HG02678 (cell line): Measurements from ENCODE around the gene CDH4.

Experiments used
- ATAC-seq: cut with Tn5 transposase; IDR thresholded peaks from one replicate; pipeline ENCODE4 v1.9.1; 2021; ENCODE audit warnings: mild to moderate bottlenecking, moderate library complexity; ENCODE audit not compliant: unreplicated experiment

Gene CDH4

DNA sequence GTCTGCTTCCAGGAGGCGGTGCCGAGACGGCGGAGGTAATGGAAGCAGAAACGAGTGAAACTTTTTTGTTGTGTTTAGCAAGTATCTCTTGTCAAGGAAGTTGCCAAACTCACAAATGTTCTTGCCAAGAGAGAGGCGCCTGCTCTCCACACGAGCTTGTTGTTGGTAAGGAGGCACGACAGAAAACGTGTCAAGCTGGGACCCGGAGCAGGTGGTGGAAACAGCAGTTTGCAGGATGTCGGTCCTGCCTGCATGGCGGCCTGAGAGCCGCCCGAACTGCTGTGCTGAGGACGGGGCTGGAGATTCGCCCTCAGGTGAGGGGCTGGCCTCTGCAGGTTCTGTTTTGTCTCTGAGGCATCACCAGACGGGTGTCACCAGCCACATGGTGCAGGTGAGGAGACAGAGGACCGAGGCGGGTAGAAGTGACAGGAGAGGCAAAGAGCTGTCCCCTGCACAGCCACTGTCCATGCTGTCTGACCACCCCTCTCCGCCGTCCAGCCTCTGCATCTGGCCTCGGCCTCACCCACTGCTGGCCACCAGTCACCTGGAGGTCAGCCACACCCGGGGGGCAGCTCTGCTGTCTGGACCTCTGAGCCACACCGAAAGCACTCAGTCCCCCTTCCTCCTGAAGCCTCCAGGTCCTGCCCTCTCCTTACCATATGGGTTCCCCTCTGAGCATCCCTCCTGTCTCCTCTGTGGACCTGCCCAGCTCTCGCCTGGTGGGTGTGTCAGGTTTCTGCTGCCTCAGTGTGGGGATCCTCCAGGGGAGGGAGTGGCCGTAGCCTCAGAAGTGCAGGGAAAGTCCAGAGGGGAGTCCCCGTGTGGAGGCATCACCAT, 552.1 kb downstream of the CDH4 start:
- no peak for ATAC-seq

DNA sequence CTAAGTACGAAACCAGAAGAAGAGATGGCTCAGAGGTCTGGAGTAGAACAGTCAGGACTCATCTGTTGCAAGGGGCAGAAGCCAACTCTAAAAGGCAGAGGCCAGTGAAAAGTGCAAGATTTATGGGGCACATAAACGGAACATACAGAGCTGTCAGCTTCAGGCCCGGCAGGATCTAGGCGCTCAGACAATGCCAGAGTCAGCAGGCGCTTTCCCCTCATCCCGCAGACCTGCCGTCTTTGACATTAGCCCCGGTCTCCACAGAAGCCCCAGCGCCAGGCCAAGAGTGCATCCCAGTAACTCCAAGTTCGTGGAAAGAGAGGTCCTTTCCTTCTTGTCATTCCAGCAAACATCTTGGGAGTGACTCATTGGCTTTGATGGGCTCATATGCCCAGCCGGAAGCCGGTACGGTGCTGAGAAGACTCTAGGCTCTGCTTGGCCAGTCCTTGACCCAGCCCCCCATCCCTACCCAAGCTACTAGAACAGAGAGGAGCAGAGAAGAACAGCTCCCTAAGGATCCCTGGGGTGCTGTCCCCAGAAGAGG, 552.8 kb downstream of the CDH4 start:
- ATAC-seq, result no peak

DNA sequence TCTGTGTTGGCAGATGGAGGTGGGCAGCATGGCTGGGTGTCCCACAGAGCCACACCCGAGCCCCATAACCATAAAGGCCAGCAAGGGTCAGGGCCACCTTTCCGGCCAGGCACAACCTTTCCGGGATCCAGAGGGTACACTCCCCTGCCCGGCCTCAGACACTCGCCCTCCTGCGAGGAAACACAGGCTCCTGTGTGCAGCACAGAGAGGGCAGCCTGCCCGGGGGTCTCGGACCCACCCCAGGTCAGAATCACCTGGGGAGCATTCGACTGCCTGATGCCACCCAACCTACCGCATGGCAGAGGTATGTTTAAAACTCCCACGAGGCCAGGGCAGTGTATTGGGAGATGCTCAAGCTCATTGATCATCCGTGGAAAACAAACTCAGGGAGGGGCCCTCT, 553.3 kb downstream of the CDH4 start:
- no peak for ATAC-seq

DNA sequence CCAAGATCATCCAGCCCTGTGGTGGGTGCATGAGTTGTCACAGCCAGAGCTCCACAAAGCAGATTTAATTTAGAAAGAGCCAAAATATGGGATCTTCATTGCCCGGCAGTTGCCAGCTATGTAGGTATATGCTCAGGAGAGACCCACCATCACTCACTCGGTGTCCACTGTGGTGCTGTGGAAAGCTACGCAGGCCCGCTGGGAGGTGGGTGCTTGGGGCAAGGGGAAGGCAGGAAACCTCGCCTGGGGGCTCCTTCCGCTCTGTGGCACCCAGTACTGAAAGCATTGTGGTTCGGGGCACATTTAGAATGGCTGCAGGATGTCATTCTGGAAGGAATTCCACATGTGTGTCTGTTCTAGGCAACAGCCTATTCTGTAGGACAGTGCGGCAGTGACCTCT, 553.7 kb downstream of the CDH4 start:
- ATAC-seq, result no peak

DNA sequence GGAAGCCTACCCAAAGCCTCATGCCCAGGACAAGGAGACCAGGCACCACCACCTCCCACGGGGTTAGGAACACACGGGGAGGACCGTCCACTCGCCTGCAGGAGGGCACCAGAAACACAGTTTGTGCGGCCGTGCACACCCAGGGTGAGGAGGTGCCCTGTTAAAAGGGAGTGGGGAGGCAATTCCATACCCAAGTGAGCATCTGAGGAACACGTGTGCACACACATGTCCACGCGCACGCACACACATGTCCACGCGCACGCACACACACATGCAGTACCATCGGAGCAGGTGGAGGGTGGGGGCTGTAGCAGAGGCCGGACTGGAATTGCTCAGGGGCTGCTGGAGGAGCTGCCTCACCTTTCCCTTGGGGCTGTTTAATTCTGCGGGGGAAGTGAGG, 554.3 kb downstream of the CDH4 start:
- ATAC-seq, result no peak

DNA sequence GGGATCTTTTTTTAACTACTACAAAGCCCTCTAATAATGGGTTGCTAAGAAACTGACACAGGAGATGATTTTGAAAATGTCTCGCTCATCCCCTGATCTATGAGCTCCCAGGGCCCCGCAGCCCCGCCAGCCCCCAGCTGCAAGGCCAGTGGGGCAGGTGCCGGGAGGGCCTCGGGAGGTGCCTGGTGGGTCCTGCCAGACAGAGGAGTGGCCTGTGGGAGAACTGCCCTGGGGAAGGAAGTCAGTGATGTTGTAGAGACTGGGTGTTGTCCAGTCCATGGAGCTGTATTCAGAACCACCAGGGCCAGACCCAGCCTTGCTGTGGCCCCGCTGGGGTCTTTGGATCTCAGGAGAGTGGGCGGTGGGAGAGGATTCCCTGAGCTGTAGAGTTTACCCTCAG, 554.9 kb downstream of the CDH4 start:
- ATAC-seq, result no peak

DNA sequence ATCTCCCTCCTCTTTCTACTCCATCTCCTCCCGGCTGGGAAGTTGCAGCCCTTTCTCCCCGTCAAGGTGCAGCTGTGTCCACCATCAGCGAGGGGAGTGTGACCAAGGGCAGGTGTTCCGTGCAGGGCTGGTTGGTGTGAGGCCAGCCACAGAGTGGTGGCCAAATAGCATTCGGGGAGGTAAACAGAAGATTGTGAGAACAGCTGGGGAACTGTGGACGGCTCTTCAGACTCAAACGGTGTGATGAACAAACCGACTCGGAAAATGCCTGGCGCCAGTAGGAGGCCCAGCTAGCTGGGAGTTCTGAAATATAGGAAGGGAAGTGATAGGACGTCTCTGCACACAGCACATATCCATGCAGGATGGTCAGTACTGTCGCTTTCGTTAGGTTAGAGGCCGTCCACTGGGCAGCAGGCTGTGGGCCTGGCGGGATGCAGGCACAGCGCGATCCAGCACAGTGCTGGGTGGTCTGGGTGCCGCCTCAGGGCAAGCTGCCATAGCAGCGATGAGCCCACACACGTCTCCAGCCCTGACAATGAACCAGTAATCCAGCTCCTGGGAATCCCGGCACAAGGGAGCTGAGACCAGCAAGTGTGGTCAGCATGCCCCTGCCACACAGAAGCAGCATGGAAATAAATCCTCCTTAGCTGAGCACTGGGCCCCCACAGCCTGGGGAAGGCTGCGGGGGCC, 555.6 kb downstream of the CDH4 start:
- no peak for ATAC-seq

DNA sequence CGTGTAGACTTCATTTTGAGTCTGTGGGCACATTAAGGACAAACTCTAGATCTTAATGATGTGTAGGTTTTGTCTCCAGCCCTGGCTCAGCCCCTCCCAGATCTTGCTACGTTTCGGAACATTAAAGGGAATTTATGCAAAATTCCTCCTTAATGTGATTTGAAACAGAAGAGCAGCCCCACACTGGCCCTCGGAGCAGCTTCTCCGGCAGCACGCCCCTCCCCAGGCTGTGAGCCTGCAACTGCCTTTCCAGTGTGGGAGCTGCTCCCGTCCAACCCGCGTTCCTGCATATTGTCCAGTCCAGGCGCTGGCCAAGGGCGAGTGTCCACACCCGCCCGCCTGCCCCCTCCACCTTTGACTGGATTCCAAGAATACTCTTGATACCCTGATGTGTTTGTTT, 556.4 kb downstream of the CDH4 start:
- ATAC-seq, result no peak

DNA sequence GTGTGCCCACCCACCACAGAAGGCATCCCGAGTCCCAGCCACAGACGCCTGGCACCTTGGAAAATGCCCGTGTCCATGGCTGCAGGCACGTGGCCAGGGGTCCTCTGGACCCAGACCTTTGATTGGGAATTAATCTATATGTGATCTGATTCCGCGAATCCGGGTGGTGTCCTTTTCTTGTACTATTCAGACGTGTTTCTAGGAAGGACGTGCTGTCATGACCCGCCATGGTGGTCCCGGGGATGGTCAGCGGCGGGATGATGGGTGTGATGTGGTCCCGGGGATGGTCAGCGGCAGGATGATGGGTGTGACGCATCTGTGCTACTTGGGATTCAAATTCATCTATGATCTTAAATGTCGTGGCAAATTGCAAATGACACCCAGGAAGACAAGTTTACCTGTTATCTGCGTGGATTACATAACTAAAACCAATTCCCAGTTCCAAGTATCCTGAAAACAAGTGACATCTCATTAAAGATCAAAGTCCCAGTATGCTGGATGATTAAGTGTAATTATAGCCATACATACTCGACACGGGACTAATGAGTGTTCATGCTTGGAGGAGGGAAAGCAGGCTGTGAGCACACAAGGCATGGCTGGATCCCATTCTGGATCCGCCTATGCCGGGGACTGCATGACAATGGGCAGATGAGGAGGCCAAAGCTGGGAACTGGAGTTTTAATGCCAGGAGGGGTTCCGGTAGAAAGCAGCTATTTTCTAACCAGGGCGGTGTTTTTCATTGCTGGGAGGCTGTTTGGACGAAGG, 557.1 kb downstream of the CDH4 start:
- ATAC-seq, result no peak

DNA sequence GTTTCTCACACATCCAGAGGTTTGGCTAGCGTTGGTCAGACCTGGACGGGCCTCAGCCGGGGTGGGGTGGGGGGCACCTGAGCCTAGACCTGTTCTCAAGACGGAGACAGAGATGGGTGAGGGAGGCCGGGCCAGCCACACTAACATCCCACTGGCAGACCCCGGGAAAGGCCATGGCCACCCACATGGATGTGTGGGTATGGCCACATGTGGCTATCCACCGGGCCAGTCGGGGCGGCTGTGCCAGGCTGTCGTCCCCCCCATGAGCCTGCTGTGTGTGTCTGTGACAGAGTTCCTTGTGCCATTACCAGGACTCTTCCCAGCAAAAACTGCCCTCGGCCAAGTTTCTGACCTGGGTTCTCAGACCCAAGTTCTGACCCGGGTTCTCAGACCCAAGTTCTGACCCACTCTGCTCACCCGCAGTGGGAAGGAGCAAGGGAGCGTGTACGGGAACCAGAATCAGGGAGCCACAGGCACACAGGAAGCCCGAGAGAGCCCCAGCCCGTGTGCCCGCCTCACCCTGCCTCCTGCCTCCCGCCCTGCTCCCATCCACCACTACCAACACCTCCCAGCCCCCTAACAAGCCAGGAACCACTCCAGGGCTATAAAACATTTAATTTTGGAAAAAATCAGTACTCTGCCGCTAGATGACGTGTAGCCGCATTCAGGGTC, 558.1 kb downstream of the CDH4 start:
- no peak for ATAC-seq

DNA sequence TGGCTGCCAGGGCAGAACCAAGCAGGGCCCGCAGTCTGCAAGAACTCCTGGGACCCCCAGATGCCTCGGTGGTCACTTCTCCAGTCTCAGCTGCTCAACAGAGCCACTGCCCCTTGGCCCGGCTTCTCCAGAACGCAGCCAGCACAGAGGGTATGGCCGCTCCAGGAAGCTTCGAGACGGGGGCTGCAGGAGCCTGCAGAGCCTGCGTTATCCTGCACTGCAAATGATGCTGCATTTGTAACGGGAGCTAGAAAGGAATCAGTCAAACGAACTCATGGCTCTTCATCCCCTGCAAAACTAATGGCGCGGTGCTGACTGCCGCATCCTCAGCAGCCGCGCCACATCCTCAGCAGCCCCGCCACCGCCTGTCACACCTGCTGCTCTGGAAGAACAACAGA, 558.7 kb downstream of the CDH4 start:
- ATAC-seq, result no peak

DNA sequence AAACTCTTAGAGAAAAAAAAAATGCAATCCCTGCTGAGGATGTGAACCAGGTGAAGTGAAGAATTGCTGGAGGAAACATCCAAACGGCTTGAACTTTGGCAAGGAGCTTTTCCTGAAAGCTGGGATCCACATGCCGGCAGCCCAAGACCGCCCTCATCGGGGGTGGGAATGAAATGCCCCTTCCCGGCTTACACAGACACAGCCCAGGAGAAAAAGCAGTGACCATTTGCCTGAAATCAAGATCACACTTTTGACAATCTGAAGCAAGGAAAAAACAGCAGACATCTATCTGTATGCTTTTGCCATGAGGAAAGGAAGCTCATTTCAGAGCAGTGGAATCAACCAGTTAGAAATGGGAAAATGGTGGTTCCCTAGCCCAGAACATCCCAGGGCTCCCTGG, 559.1 kb downstream of the CDH4 start:
- ATAC-seq, result no peak

DNA sequence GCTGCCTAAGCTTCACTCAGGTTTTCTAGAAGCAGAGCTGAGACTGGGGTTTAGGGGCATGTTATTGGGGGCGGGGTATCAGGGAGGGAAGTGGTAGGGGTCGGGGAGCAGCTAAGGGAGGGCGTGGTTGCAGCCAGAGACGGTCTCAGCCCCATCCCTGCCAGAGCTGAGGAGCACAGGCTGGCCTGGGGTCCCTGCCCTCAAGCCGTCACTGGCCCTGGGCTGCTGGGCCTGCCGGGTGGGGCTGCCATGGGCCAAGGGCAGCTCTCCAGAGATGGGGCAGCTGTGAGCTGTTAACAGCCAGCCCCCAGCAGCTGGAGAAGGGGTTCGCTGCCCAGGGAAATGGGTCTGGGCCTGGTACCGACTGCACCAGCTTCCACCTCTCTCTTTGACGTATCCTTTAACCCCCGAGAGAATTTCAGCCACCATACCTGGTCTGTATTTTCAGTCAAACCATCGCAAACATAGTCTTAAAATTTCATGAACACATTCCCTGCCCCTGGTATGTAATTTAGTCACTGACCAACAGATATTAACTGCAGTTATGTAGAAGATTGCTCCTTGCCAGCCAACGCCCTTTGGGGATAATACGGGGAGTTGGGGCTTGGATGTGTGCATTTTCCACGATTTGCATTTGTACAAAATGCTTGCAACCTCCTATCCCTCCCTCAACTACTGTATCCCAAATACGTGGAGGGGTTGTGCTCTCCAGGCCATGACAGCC, 560.2 kb downstream of the CDH4 start:
- no peak for ATAC-seq

DNA sequence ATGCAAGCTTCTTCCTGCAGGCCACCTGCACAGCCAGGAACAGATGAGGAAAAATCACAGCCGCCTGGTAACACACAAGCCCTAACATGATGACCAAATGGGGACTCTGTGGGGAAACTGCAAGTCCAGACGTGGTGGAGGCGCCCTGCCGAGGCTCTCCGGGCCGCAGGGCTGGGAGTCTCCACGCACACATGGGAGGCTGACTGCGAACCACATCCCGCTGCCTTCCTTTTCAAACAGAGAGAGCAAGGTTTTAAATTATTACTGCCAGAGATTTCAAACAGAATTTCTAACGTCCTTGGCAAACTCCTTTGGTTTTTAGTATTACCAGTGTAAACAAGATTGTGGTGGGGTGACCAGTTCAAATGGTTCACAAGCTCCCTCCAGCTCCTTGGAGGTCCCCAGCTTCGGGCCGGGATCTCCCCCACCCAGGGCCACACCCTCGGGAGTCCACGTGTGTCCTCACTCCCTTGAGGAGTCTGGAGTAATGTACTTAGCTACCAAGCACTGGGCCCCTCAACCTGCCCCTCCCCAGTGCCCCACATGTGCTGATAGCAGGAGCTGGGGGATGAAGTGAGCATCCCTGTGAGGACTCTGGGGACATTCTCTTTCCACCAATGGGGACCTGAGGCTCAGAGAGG, 560.9 kb downstream of the CDH4 start:
- no peak for ATAC-seq

DNA sequence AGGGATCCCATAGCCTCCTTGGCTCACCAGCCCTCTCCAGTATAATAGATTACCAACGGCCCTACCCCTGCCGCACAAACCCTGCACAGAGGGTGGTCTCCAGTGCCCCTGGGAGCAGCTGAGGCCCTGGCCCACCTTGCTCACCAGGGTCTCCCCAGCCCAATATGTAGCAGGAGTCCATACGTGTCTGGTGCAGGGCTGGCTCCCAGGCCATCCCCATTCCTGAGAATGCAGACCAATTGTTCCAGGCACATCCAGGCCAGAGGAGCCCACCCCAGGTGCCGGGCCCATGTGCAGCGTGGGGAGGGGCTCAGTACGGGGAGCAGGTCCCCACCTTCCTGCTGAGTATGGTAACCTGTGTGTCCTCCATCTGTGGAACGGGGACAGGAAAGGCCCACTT, 561.7 kb downstream of the CDH4 start:
- ATAC-seq, result no peak

DNA sequence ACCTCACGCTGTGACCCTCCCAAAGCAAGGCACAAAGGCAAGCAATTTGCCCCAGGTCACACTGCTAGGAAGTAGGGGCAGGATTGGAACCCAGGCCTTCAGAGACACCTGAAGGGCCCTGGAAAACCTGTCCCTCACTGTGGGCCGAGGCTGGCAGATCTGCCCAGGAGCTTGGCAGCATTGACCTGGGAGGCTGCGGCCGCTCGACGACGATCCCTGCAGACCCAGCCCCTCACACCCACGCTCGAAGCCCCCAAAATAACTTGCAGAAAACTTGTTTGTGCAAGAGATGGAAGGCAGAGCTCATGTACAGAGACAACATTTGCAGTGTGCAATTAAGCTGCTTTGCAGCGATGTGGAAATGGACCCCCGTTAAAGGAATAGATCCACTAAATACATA, 562.2 kb downstream of the CDH4 start:
- ATAC-seq, result no peak

DNA sequence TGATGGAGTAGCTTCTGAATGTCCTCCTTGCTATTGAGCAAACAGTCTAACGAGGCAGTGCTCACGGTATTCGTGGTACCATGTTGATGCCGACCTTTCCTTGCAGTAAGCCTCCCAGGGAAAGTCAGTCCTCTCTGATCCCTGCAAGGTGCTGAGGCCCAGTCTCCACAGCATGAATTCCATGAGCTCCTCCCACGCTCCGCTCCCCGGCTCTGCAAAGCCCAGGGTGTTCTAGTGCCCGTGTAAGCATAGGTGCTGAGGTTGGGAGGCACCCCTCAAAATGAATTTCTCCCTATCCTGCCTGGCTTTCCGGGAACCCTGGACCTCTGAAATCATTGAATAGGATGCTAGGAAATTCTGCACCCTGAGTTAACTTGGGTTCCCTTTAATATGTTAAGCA, 562.7 kb downstream of the CDH4 start:
- ATAC-seq, result no peak

DNA sequence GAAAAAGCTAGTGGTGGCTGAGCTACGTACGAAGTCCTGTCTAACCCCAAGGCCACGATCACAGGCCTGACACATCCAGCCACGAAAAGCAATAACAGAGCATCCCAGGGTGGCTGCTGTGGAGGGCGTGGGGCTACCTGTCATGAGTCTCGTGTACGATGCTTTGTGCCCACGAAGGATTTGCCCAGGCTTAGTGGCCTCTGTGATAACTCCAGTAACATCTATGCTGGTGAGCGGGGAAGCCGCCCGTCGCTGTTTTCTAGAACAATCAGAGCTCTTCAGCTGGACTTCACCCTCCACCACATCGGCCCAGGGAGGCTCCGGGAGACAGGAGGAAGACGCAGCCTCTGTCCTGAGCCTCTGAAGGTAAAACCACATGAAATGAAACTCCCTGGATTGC, 563.1 kb downstream of the CDH4 start:
- no peak for ATAC-seq

DNA sequence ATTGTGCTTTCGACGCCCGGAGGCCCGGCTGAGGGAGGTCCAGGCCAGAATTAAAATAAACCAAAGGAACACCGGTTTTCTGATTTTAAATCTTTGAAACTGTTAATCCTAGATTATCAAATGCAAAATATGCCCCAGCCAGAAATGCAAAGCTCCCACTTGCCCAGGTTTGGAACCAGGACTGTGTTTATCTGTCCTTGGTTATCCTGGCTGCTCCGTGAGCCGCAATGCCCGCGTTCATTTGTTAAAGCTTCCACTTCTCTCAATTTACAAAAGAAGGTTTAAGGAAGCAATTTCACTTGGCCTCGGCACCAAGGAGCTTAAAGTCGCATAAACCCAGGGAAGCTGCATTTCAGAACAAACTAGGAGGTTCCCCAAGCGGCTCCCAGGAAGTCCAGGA, 563.6 kb downstream of the CDH4 start:
- no peak for ATAC-seq
